ENCODE measurements around the gene NR3C2.

Gene NR3C2

DNA sequence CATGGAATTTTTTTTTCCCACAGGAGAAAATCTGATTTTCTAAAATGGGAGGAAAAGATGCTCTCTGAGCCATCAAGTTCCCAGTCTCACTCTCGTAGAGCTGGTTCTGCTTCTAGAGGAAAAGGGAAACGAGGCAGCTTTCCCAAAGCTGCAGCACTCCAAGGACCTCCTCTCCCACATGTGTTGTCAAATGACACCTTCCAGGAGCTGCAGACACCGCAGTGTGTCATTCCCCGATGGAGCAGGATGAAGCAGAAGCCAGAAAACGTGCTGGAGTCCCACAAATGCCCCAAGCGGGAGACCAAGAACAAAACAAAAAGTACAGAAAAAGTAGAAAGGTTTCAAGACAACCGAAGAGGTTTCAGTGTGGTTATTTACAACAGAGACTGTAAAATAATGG lies 362.3 kb downstream of the NR3C2 start:
- no peak for DNase-seq (ENCODE audit: low read depth)
- H3K4me3 ChIP-seq (ENCODE audit: control insufficient read depth, low read depth, low read length) = no peak overlapping the region
- TF ChIP-seq, protein P1, sequence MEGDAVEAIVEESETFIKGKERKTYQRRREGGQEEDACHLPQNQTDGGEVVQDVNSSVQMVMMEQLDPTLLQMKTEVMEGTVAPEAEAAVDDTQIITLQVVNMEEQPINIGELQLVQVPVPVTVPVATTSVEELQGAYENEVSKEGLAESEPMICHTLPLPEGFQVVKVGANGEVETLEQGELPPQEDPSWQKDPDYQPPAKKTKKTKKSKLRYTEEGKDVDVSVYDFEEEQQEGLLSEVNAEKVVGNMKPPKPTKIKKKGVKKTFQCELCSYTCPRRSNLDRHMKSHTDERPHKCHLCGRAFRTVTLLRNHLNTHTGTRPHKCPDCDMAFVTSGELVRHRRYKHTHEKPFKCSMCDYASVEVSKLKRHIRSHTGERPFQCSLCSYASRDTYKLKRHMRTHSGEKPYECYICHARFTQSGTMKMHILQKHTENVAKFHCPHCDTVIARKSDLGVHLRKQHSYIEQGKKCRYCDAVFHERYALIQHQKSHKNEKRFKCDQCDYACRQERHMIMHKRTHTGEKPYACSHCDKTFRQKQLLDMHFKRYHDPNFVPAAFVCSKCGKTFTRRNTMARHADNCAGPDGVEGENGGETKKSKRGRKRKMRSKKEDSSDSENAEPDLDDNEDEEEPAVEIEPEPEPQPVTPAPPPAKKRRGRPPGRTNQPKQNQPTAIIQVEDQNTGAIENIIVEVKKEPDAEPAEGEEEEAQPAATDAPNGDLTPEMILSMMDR (IDR thresholded peaks at IDR 0.05; ENCODE audit: control insufficient read depth, insufficient read depth, low read depth, low read length, missing control alignments) = no peak

DNA sequence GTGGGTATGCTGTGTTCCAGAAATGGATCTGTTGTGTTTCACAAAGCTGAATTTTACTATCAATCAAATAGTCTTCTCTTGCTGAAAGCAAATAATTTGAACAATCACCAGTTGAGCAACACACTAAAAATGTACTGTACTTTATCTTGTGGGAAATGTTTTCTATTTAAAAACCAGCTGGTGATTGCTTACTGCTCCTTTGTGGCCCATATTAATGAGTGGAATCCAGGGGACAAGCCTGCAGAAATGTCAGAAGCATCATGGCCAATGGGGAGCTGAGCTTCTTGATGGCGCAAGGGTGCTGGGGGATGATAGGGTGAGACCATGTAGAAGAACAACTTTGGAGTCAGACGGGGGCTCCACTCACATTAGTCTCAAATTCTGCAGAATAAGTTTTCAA lies 364.2 kb downstream of the NR3C2 start:
- no peak for DNase-seq (ENCODE audit: low read depth)
- TF ChIP-seq, protein P1 (IDR thresholded peaks at IDR 0.05; ENCODE audit: control insufficient read depth, insufficient read depth, low read depth, low read length, missing control alignments) = no peak
- H3K4me3 ChIP-seq (ENCODE audit: control insufficient read depth, low read depth, low read length) = no peak overlapping the region

DNA sequence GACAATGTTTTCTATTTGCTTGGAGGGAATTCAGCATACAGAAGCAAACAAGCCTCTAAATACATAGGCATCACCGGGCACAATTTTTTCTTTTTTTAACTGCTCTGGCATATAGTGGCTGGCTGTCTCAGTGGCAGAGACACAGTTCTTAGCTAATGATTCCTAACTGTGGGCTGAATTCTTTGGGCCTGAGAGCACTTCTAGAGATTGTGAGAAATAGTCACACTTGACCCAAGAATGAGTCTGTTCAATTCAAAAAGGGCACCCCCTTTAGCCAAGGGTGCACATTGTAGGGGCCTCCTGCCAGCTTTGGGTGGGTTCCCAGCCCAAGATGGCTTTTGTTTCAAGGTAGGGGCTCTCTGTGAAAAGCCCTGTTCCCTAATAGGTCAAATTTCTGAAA lies 364.6 kb downstream of the NR3C2 start:
- DNase-seq (ENCODE audit: low read depth) = no peak
- no peak overlapping the region for H3K4me3 ChIP-seq (ENCODE audit: control insufficient read depth, low read depth, low read length)
- TF ChIP-seq, protein P1 (IDR thresholded peaks at IDR 0.05; ENCODE audit: control insufficient read depth, insufficient read depth, low read depth, low read length, missing control alignments) = no peak

DNA sequence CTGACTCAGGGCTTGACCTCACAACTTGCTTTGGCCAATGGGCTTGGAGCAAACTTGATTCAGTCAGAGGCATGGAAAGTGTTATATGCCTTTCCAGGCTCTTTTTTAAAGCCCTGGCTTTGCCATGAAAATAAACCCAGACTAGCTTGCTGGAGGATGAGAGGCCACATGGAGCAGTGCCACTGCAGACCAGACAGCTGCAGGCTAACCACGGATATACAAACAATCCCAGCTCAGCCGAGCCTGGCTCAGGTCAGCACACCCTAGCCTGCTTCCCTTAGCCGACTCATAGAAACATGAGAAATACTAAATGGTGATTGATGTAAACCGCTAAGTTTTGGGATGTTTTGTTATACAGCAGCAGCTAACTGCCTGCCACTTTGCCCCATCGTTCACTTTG lies 365.2 kb downstream of the NR3C2 start:
- TF ChIP-seq, protein P1 (IDR thresholded peaks at IDR 0.05; ENCODE audit: control insufficient read depth, insufficient read depth, low read depth, low read length, missing control alignments) = no peak
- no peak overlapping the region for H3K4me3 ChIP-seq (ENCODE audit: control insufficient read depth, low read depth, low read length)
- DNase-seq (ENCODE audit: low read depth) = no peak

DNA sequence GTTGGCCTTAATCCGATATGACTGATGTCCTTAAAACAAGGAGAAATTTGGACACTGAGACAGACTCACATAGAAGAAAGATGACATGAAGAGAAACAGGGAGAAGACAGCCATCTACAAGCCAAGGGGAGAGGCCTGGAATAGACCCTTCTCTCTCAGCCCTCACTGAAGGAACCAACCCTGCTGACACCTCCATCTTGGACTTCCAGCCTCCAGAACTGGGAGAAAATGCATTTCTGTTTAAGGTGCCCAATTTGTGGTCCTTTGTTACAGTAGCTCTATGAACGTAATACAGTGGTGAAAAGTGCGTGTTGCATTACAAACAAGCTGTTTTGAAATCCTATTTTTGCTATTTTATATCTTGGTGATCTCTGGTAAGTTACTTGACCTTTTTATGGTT lies 366.8 kb downstream of the NR3C2 start:
- H3K4me3 ChIP-seq (ENCODE audit: control insufficient read depth, low read depth, low read length) = no peak overlapping the region
- no peak for DNase-seq (ENCODE audit: low read depth)
- TF ChIP-seq, protein P1 (IDR thresholded peaks at IDR 0.05; ENCODE audit: control insufficient read depth, insufficient read depth, low read depth, low read length, missing control alignments) = no peak

DNA sequence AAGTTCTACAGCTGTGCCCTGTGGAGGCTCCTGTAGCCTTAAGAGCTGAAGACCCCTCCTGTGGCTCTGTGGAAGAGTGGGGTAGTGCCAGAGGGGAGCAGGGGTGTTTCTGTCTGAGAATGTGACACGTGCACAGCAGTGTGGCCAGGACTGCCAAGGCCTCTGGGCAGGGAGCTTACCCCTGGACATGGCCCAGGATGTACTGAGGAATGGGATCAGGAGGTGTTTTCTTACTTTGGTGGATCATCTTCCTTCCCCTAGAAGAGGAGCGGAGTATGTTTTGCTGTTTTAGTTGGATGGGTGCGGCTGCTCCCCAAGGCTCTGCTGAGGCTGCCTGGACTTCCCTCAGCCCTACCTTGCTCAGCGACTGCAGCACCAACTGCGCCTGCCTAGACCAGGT lies 367.8 kb downstream of the NR3C2 start:
- no peak overlapping the region for H3K4me3 ChIP-seq (ENCODE audit: control insufficient read depth, low read depth, low read length)
- DNase-seq (ENCODE audit: low read depth) = no peak
- TF ChIP-seq, protein P1 (IDR thresholded peaks at IDR 0.05; ENCODE audit: control insufficient read depth, insufficient read depth, low read depth, low read length, missing control alignments) = no peak

DNA sequence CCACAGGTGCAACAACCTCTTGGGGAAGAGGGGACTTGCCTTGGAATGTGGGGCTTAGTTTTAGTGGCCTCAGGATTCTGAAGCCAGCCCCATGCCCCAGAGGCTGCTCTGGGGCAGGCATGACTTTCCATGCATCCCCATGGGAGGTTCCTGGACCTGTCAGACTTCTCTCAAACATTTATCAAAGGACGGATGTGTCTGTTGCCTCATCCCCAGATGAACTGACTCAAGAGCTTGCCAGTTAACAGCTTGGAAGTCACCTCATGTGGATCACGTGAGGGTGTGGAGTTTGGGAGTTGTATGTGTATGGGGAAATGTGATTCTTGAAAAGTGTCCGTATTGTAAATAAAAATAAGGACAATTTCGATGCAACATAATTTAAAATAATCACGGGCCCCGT lies 368.9 kb downstream of the NR3C2 start:
- DNase-seq (ENCODE audit: low read depth) = no peak
- no peak overlapping the region for H3K4me3 ChIP-seq (ENCODE audit: control insufficient read depth, low read depth, low read length)
- TF ChIP-seq, protein P1 (IDR thresholded peaks at IDR 0.05; ENCODE audit: control insufficient read depth, insufficient read depth, low read depth, low read length, missing control alignments) = no peak
